SH-SY5Y (cell line): Measurements from ENCODE around the gene KXD1.

Experiments used
- GATA2 ChIP-seq: IDR thresholded peaks from 2 replicates; pipeline ENCODE4 v1.6.1; 2011; ENCODE audit warnings: mild to moderate bottlenecking, low read depth, low read length
- GATA3 ChIP-seq: IDR thresholded peaks from 2 replicates; pipeline ENCODE4 v1.6.1; 2011; ENCODE audit warnings: low read depth, mild to moderate bottlenecking, low read length, moderate library complexity

DNA sequence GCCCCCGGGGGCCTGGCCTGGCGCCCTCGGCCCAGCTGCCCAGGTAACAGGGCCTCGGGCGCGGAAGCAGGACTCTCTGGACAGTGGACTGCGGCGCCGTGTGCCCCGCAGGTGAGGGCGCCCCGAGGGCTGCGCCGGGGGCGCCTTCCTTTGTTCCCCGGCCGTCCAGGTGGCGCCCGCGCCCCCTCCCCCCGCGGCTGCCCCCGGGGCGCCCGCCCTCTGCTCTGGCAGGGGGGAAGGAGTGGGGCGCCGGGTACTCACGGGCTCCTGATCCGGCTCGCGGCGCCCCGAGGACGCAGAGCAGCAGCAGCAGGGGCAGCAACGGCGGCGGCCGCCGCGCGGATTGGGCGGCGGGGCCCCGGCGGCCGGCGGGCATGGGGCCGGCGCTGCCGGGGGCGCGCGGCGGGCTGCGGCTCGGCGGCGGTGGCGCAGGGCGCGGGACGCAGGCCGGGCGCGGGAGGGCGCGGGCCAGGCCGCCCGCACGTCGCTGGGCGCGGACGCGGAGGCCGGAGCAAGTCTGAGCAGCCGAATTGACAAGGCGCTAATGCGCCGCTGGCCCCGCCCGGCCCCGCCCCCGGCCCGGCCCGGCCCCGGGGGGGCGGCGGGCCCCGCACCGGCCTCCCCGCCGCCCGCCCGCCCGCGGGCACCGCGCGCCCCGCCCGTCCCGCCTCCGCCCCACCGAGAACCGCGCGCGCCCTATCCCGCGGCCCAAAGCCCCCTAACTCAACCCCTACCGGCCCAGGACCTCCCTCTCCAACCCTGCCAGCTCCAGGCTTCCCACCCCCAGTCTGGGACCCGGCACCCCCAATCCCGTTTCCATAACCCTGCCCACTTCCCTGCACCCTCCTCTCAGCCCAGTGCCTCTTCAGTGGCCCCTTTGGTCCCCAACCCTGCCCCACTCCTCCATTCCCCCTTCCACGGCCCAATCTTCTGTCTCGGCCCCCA is 48.9 kb downstream of the KXD1 start, which contains the start of gene CRLF1:
- TF ChIP-seq GATA3 (no peak), GATA2 (no peak)
